ENCODE results near the gene TLE3. TPM values are rescaled to one million over a fixed set of nuclear protein-coding genes. Genes with fewer than 3 reads are reported as not detected.

The TLE3 gene
- polyA plus RNA-seq, 1 donor (not counting 4 experiments of a cell fraction or from before 2014, with no cell fraction given), result 8.3 TPM

GRCh38 chr15:70127770-70128413 lies 30.2 kb upstream of the TLE3 start:
- no peaks in the 10 kb centered on the region for H3K79me2 ChIP-seq (ENCODE audit: control insufficient read depth, insufficient read depth, low read length)
- H3K27ac ChIP-seq (ENCODE audit: control insufficient read depth, insufficient read depth, low read length), result no peak overlapping the region
- no peak for FAIRE-seq
- no peaks in the 10 kb centered on the region for H3K36me3 ChIP-seq (ENCODE audit: control insufficient read depth in 2 of 2, extremely low read depth in 1 of 2, insufficient read depth in 2 of 2, low read length in 2 of 2)
- no peaks in the 10 kb centered on the region for H3K9me3 ChIP-seq (ENCODE audit: control insufficient read depth, low read depth, low read length)
- H3K4me1 ChIP-seq (ENCODE audit: control insufficient read depth, extremely low read depth, insufficient read depth, low read length), result no peaks in the 10 kb centered on the region
- H4K20me1 ChIP-seq (ENCODE audit: control insufficient read depth, extremely low read depth, insufficient read depth, low read length), result no peaks in the 10 kb centered on the region
- no peaks in the 10 kb centered on the region for H3K9me1 ChIP-seq (ENCODE audit: control insufficient read depth, extremely low read depth, insufficient read depth, low read length)
- dilution Hi-C loops (cut with MboI; ENCODE audit: extremely low pct_ligation_motif_present, low sequenced_read_pairs), result no loop called here
- no peak overlapping the region for H3K4me2 ChIP-seq (ENCODE audit: control insufficient read depth, extremely low read depth, insufficient read depth, low read depth, low read length)
- H3K9ac ChIP-seq (ENCODE audit: control insufficient read depth, extremely low read depth, insufficient read depth, low read length), result no peak overlapping the region
- no peak for TF ChIP-seq CTCF (optimal IDR thresholded peaks at IDR 0.05 in 1 of 3, IDR thresholded peaks at IDR 0.05 in 1 of 3, conservative IDR thresholded peaks at IDR 0.05 in 1 of 3; ENCODE audit: extremely low read depth in 1 of 3, insufficient read depth in 2 of 3, low read length in 3 of 3)
- TF ChIP-seq EZH2 (IDR thresholded peaks at IDR 0.05; ENCODE audit: low read length), result no peak
- H3K27me3 ChIP-seq (ENCODE audit: control insufficient read depth, extremely low read depth, insufficient read depth, low read length), result peaks cover 50% of the 10 kb centered on the region
- H3K4me3 ChIP-seq (ENCODE audit: control insufficient read depth in 2 of 3, extremely low read depth in 1 of 3, insufficient read depth in 2 of 3, low read depth in 1 of 3, low read length in 3 of 3), result no peak overlapping the region
- no peak overlapping the region for H2AFZ ChIP-seq (ENCODE audit: control insufficient read depth, low read length)
- DNase-seq (ENCODE audit: low read depth, low spot score), result no peak

GRCh38 chr15:70127288-70127746 lies 29.6 kb upstream of the TLE3 start:
- FAIRE-seq (no peak), DNase-seq (ENCODE audit: low read depth, low spot score) (no peak)
- TF ChIP-seq CTCF (optimal IDR thresholded peaks at IDR 0.05 in 1 of 3, IDR thresholded peaks at IDR 0.05 in 1 of 3, conservative IDR thresholded peaks at IDR 0.05 in 1 of 3; ENCODE audit: extremely low read depth in 1 of 3, insufficient read depth in 2 of 3, low read length in 3 of 3), result no peak
- TF ChIP-seq EZH2 (IDR thresholded peaks at IDR 0.05; ENCODE audit: low read length), result no peak
- Histone ChIP-seq H3K4me1 (ENCODE audit: control insufficient read depth, extremely low read depth, insufficient read depth, low read length) (no peaks in the 10 kb centered on the region), H3K27ac (ENCODE audit: control insufficient read depth, insufficient read depth, low read length) (no peak overlapping the region), H3K36me3 (ENCODE audit: control insufficient read depth in 2 of 2, extremely low read depth in 1 of 2, insufficient read depth in 2 of 2, low read length in 2 of 2) (no peaks in the 10 kb centered on the region), H3K9me3 (ENCODE audit: control insufficient read depth, low read depth, low read length) (no peaks in the 10 kb centered on the region), H3K9me1 (ENCODE audit: control insufficient read depth, extremely low read depth, insufficient read depth, low read length) (no peaks in the 10 kb centered on the region), H3K4me2 (ENCODE audit: control insufficient read depth, extremely low read depth, insufficient read depth, low read depth, low read length) (no peak overlapping the region), H2AFZ (ENCODE audit: control insufficient read depth, low read length) (no peak overlapping the region), H3K9ac (ENCODE audit: control insufficient read depth, extremely low read depth, insufficient read depth, low read length) (no peak overlapping the region), H4K20me1 (ENCODE audit: control insufficient read depth, extremely low read depth, insufficient read depth, low read length) (no peaks in the 10 kb centered on the region), H3K27me3 (ENCODE audit: control insufficient read depth, extremely low read depth, insufficient read depth, low read length) (peaks cover 48% of the 10 kb centered on the region), H3K79me2 (ENCODE audit: control insufficient read depth, insufficient read depth, low read length) (no peaks in the 10 kb centered on the region), H3K4me3 (ENCODE audit: control insufficient read depth in 2 of 3, extremely low read depth in 1 of 3, insufficient read depth in 2 of 3, low read depth in 1 of 3, low read length in 3 of 3) (no peak overlapping the region)
- dilution Hi-C loops (cut with MboI; ENCODE audit: extremely low pct_ligation_motif_present, low sequenced_read_pairs), result no loop called here
